Right lobe of liver (tissue), 4 donors: Measurements from ENCODE around the gene SV2C.

Source experiments
- POLR2A ChIP-seq: fragments of 450-650 bp; IDR thresholded peaks from one replicate; pipeline ENCODE4 v1.6.1; 2017; ENCODE audit warnings: antibody characterized with exemption, mild to moderate bottlenecking
- TF ChIP-seq, protein P1 (sequence below), 4 donors: fragments of 200-600 bp in 3 of 4; fragments of 450-650 bp in 1 of 4; IDR thresholded peaks; one replicate each; pipeline versions ENCODE4 v1.5.1 to v1.8.0; 2016 to 2022; ENCODE audit warnings: antibody characterized with exemption in 4 of 4, mild to moderate bottlenecking in 2 of 4
- donor health status: DM: no; HTN: no; CAD: no.
- donor health status: DM: no; HTN: no; CAD: no.
- donor health status: DM: no; HTN: yes; CAD: no.

DNA sequence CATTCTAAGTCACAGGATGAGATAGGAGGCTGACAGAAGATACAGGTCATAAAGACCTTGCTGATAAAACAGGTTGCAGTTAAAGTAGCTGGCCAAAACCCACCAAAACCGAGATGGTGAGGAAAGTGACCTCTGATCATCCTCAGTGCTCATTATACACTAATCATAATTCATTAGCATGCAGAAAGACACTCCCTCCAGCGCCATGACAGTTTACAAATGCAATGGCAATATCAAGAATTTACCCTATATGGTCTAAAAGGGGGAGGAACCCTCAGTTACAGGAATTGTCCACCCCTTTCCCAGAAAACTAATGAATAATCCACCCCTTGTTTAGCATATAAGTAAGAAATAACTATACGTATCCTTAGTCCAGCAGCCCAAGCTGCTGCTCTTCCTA, 256.7 kb downstream of the SV2C start:
- TF ChIP-seq, protein P1, sequence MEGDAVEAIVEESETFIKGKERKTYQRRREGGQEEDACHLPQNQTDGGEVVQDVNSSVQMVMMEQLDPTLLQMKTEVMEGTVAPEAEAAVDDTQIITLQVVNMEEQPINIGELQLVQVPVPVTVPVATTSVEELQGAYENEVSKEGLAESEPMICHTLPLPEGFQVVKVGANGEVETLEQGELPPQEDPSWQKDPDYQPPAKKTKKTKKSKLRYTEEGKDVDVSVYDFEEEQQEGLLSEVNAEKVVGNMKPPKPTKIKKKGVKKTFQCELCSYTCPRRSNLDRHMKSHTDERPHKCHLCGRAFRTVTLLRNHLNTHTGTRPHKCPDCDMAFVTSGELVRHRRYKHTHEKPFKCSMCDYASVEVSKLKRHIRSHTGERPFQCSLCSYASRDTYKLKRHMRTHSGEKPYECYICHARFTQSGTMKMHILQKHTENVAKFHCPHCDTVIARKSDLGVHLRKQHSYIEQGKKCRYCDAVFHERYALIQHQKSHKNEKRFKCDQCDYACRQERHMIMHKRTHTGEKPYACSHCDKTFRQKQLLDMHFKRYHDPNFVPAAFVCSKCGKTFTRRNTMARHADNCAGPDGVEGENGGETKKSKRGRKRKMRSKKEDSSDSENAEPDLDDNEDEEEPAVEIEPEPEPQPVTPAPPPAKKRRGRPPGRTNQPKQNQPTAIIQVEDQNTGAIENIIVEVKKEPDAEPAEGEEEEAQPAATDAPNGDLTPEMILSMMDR (IDR thresholded peaks at IDR 0.05), result no peak
- TF ChIP-seq POLR2A, result no peak
